SK-N-SH (cell line): ENCODE results near the gene SRM. TPM values are rescaled to one million over a fixed set of nuclear protein-coding genes. Genes with fewer than 3 reads are reported as not detected.

Experiments used
- CTCF ChIA-PET: fragments of 300-600, 350-600 bp; formaldehyde crosslinking; extraction: SDS; loops from one replicate; lab custom pipeline; 2021; lab: Yijun Ruan, JAX
- POLR2A ChIA-PET: fragments of 350-600 bp; sonication (Branson Sonifier 250); formaldehyde crosslinking; extraction: SDS; loops from one replicate; lab custom pipeline; 2020; ENCODE audit warnings: antibody characterized with exemption, inconsistent platforms; lab: Yijun Ruan, JAX
- DNase-seq: peaks from one replicate; pipeline ENCODE4 v3.0.0; 2012
- H2AFZ ChIP-seq: fragments of 200-600 bp; sonication (generic); 2 replicates; pipeline ENCODE4 v1.8.1; 2016; ENCODE audit warnings: antibody characterized with exemption, mild to moderate bottlenecking, low read depth
- H3F3A ChIP-seq: fragments of 200-600 bp; sonication (generic); replicated peaks from 2 replicates; pipeline ENCODE3; 2016; ENCODE audit warnings: antibody characterized with exemption, mild to moderate bottlenecking; ENCODE audit not compliant: insufficient read depth
- H3K27ac ChIP-seq, 2 experiments: fragments of 200-500 bp in 1 of 2; fragments of 200-600 bp in 1 of 2; sonication (Bioruptor generic) in 1 of 2; sonication (generic), shearing (Covaris generic) in 1 of 2; 2 replicates each; pipeline versions ENCODE4 v1.5.1 to v1.6.1; 2014 to 2016; ENCODE audit warnings: low read depth in 2 of 2, inconsistent platforms in 1 of 2, low read length in 1 of 2, mild to moderate bottlenecking in 1 of 2, mixed read lengths in 1 of 2
- H3K27me3 ChIP-seq: fragments of 200-600 bp; sonication (generic), shearing (Covaris generic); 2 replicates; pipeline ENCODE4 v1.6.1; 2016; ENCODE audit warnings: mixed run types; ENCODE audit not compliant: insufficient read depth
- H3K36me3 ChIP-seq, 2 experiments: fragments of 200-500 bp in 1 of 2; fragments of 200-600 bp in 1 of 2; sonication (Bioruptor generic) in 1 of 2; sonication (generic) in 1 of 2; replicated peaks in 1 of 2; 2 replicates each; pipeline versions ENCODE3 to v1.5.1; 2014 to 2016; ENCODE audit warnings: low read length in 1 of 2, mild to moderate bottlenecking in 1 of 2; ENCODE audit not compliant: insufficient read depth in 2 of 2, control insufficient read depth in 1 of 2
- H3K4me1 ChIP-seq, 2 experiments: fragments of 200-500 bp in 1 of 2; fragments of 200-600 bp in 1 of 2; sonication (Bioruptor generic) in 1 of 2; sonication (generic), shearing (Covaris generic) in 1 of 2; 2 replicates each; pipeline versions ENCODE4 v1.5.1 to v1.6.1; 2014 to 2016; ENCODE audit warnings: low read depth in 1 of 2, low read length in 1 of 2, mixed run types in 1 of 2; ENCODE audit not compliant: insufficient read depth in 2 of 2, control insufficient read depth in 1 of 2
- H3K4me2 ChIP-seq: fragments of 200-600 bp; sonication (generic), shearing (Covaris generic); 2 replicates; pipeline ENCODE4 v1.6.1; 2017; ENCODE audit warnings: mixed run types
- H3K4me3 ChIP-seq, 2 experiments: fragments of 200-500 bp in 1 of 2; fragments of 200-600 bp in 1 of 2; sonication (Bioruptor generic) in 1 of 2; sonication (generic), shearing (Covaris generic) in 1 of 2; 2 replicates each; pipeline versions ENCODE4 v1.5.1 to v1.8.1; 2014 to 2016; ENCODE audit warnings: low read depth in 2 of 2, inconsistent platforms in 1 of 2, low read length in 1 of 2, mild to moderate bottlenecking in 1 of 2, mixed read lengths in 1 of 2, moderate library complexity in 1 of 2
- H3K79me2 ChIP-seq: fragments of 200-600 bp; sonication (generic); 2 replicates; pipeline ENCODE4 v1.8.1; 2017; ENCODE audit warnings: mild to moderate bottlenecking; ENCODE audit not compliant: insufficient read depth
- H3K9ac ChIP-seq: fragments of 200-600 bp; sonication (generic); 2 replicates; pipeline ENCODE4 v1.6.1; 2017; ENCODE audit warnings: mixed run types
- H3K9me2 ChIP-seq: fragments of 200-600 bp; sonication (generic); 2 replicates; pipeline ENCODE4 v1.6.1; 2017; ENCODE audit warnings: mixed run types
- H3K9me3 ChIP-seq: fragments of 200-600 bp; sonication (generic); 2 replicates; pipeline ENCODE4 v1.6.1; 2017; ENCODE audit warnings: mixed run types, mild to moderate bottlenecking, moderate library complexity
- H4K20me1 ChIP-seq: fragments of 200-600 bp; sonication (generic); 2 replicates; pipeline ENCODE4 v1.6.1; 2017; ENCODE audit warnings: mild to moderate bottlenecking, mixed run types; ENCODE audit not compliant: insufficient read depth
- CTCF ChIP-seq: fragments of 200-600 bp; sonication (generic); IDR thresholded peaks from 2 replicates; pipeline ENCODE4 v1.6.1; 2017; ENCODE audit warnings: antibody characterized with exemption, mild to moderate bottlenecking, moderate library complexity
- FOXJ3 ChIP-seq: sonication (generic); formaldehyde crosslinking; IDR thresholded peaks from 2 replicates; pipeline ENCODE4 v1.5.1; 2020; ENCODE audit warnings: mild to moderate bottlenecking, missing genetic modification reagents
- FOXM1 ChIP-seq: IDR thresholded peaks from 2 replicates; pipeline ENCODE4 v1.4.0; 2012; ENCODE audit warnings: low read depth, mild to moderate bottlenecking
- GABPA ChIP-seq: IDR thresholded peaks from 2 replicates; pipeline ENCODE4 v1.4.0; 2012; ENCODE audit warnings: low read depth, mild to moderate bottlenecking
- GATA2 ChIP-seq: sonication (generic); formaldehyde crosslinking; IDR thresholded peaks from 2 replicates; pipeline ENCODE4 v1.5.0; 2020; ENCODE audit warnings: mild to moderate bottlenecking, missing genetic modification reagents
- NFIC ChIP-seq: IDR thresholded peaks from 2 replicates; pipeline ENCODE4 v1.4.0; 2012; ENCODE audit warnings: borderline replicate concordance
- PBX3 ChIP-seq: IDR thresholded peaks from 2 replicates; pipeline ENCODE4; 2012
- POLR2AphosphoS5 ChIP-seq: IDR thresholded peaks from 2 replicates; pipeline ENCODE4 v1.6.1; 2012; ENCODE audit warnings: low read depth, low read length
- RAD21 ChIP-seq: IDR thresholded peaks from 2 replicates; pipeline ENCODE4 v1.6.1; 2012; ENCODE audit warnings: mild to moderate bottlenecking, low read length
- REST ChIP-seq: IDR thresholded peaks from 2 replicates; pipeline ENCODE4 v1.6.1; 2012; ENCODE audit warnings: mild to moderate bottlenecking, low read depth, low read length, moderate library complexity
- RFX5 ChIP-seq: IDR thresholded peaks from 2 replicates; pipeline ENCODE4 v1.6.1; 2012; ENCODE audit warnings: mild to moderate bottlenecking, improper control_type of control experiment, low read length
- RXRA ChIP-seq: IDR thresholded peaks from 2 replicates; pipeline ENCODE4 v1.4.0; 2012; ENCODE audit warnings: low read depth, mild to moderate bottlenecking, borderline replicate concordance
- SIN3A ChIP-seq: IDR thresholded peaks from 2 replicates; pipeline ENCODE4 v1.6.1; 2012; ENCODE audit warnings: low read depth, mild to moderate bottlenecking, low read length, moderate library complexity, borderline replicate concordance
- TAF1 ChIP-seq: IDR thresholded peaks from 2 replicates; pipeline ENCODE4 v1.6.1; 2012; ENCODE audit warnings: low read depth, mild to moderate bottlenecking, low read length, moderate library complexity, borderline replicate concordance
- TCF12 ChIP-seq: IDR thresholded peaks from 2 replicates; pipeline ENCODE4 v1.4.0; 2012
- TEAD4 ChIP-seq: IDR thresholded peaks from 2 replicates; pipeline ENCODE4 v1.4.0; 2012; ENCODE audit warnings: mild to moderate bottlenecking, borderline replicate concordance; ENCODE audit not compliant: insufficient read depth
- WGBS: methylation state at CpG from one replicate; pipeline ENCODE4 v1.1.6; 2017; ENCODE audit warnings: low lambda C conversion rate; 5-methylcytosine and 5-hydroxymethylcytosine counted together
- polyA plus RNA-seq, 3 experiments: library from polyadenylated mRNA; depleted of rRNA; stranded (reverse); fragments of >200 nt; gene quantifications; 2 replicates each; pipeline ENCODE4 v1.2.3, GENCODE V29; 2012
- TF ChIP-seq, protein P1 (sequence below): fragments of 150-350 bp; IDR thresholded peaks from 2 replicates; pipeline ENCODE4 v1.6.1; 2016; ENCODE audit warnings: mild to moderate bottlenecking, low read depth, low read length
- TF ChIP-seq, protein P2 (sequence below): IDR thresholded peaks from 2 replicates; pipeline ENCODE4 v1.4.0; 2012; ENCODE audit warnings: low read depth, borderline replicate concordance

SRM gene
- polyA plus RNA-seq, 1 of the 3 experiments (the other 2 are of a cell fraction) = 105 TPM

DNA sequence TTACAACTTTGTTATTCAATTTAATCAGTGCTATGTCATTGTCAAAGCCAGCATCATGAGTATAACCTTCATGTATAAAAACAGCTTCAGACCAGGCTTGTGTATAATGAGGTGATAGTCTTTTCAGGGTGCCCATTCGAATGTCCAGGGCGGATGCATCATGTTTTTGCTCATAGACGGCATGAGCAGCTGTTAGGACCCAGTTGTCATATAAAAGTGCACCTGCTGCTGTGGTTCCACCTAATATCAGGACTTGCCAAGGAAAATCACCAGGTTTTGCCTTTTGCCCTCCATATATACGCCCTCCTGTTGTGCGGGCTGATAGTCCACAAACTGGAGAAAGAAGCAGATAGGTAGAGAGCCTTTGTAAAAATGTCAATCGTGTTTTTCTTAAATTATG, 32.5 kb downstream of the SRM start:
- Histone ChIP-seq H3K79me2 (no peaks in the 10 kb centered on the region), H3K4me2 (no peak overlapping the region), H3K4me3 (no peak overlapping the region), H3K27me3 (no peaks in the 10 kb centered on the region), H4K20me1 (peaks cover 12% of the 10 kb centered on the region; the same call in 1 of the 2 replicates), H3K9ac (no peak overlapping the region), H3K9me3 (no peaks in the 10 kb centered on the region), H2AFZ (no peak overlapping the region), H3K4me1 (no peaks in the 10 kb centered on the region), H3F3A (peaks cover 22% of the 10 kb centered on the region), H3K36me3 (peaks cover 49 to 52% of the 10 kb centered on the region in 2 experiments), H3K27ac (no peak overlapping the region), H3K9me2 (no peaks in the 10 kb centered on the region)
- WGBS = 86% methylated on average over 6 of the region's 6 CpGs
- CTCF ChIA-PET = interaction anchor here (1.8 kb wide), 1 partner anchor 10 kb away, joined by 24 read pairs; no protein-coding TSS in a partner anchor
- no peak for DNase-seq
- no peak for TF ChIP-seq POLR2AphosphoS5
- no peak for TF ChIP-seq NFIC
- TF ChIP-seq TEAD4 = no peak
- no peak for TF ChIP-seq RXRA
- TF ChIP-seq TAF1 = no peak
- TF ChIP-seq PBX3 = no peak
- TF ChIP-seq FOXJ3 (CRISPR knock-in tag) = no peak
- no peak for TF ChIP-seq CTCF
- TF ChIP-seq RFX5 = no peak
- TF ChIP-seq, protein P1, sequence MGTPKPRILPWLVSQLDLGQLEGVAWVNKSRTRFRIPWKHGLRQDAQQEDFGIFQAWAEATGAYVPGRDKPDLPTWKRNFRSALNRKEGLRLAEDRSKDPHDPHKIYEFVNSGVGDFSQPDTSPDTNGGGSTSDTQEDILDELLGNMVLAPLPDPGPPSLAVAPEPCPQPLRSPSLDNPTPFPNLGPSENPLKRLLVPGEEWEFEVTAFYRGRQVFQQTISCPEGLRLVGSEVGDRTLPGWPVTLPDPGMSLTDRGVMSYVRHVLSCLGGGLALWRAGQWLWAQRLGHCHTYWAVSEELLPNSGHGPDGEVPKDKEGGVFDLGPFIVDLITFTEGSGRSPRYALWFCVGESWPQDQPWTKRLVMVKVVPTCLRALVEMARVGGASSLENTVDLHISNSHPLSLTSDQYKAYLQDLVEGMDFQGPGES = no peak
- no peak for TF ChIP-seq FOXM1
- POLR2A ChIA-PET = no interaction called here

- H3K9ac ChIP-seq = no peak overlapping the region
- H3K36me3 ChIP-seq = peaks cover 53 to 56% of the 10 kb centered on the region in 2 experiments
- TF ChIP-seq, protein P1 = no peak
- no peak for TF ChIP-seq FOXJ3 (CRISPR knock-in tag)
- no peak for TF ChIP-seq TCF12
- TF ChIP-seq SIN3A = no peak
- no peak for TF ChIP-seq RAD21
- no peak for TF ChIP-seq GATA2 (CRISPR knock-in tag)
- TF ChIP-seq, protein P2, sequence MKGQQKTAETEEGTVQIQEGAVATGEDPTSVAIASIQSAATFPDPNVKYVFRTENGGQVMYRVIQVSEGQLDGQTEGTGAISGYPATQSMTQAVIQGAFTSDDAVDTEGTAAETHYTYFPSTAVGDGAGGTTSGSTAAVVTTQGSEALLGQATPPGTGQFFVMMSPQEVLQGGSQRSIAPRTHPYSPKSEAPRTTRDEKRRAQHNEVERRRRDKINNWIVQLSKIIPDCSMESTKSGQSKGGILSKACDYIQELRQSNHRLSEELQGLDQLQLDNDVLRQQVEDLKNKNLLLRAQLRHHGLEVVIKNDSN = no peak
- TF ChIP-seq REST = no peak
- TF ChIP-seq GABPA = no peak
Observed at GRCh38 chr1:11026903-11027302, 32.9 kb downstream of the SRM start.

More at GRCh38 chr1:11026903-11027302, 32.9 kb downstream of the SRM start:
- Histone ChIP-seq H3K4me2 (no peak overlapping the region), H3K4me1 (no peaks in the 10 kb centered on the region), H3K79me2 (peaks cover 3% of the 10 kb centered on the region; the same call in 1 of the 2 replicates), H3F3A (peaks cover 22% of the 10 kb centered on the region), H3K9me2 (no peaks in the 10 kb centered on the region), H3K27me3 (no peaks in the 10 kb centered on the region), H3K27ac (no peak overlapping the region; a peak in 1 of 4 replicates), H2AFZ (no peak overlapping the region), H3K4me3 (no peak overlapping the region), H4K20me1 (peaks cover 12% of the 10 kb centered on the region), H3K9me3 (no peaks in the 10 kb centered on the region)
- 96% methylated on average over 5 of the region's 5 CpGs for WGBS
- ChIA-PET CTCF (interaction anchor here (1.8 kb wide), 1 partner anchor 11 kb away, joined by 24 read pairs; no protein-coding TSS in a partner anchor), POLR2A (no interaction called here)
- no peak for DNase-seq
